GM18873 (cell line): Measurements from ENCODE around the gene CBX1.

Experiments used
- ATAC-seq: cut with Tn5 transposase; IDR thresholded peaks from one replicate; pipeline ENCODE4 v1.9.1; 2021; ENCODE audit warnings: mild to moderate bottlenecking, moderate library complexity, moderate number of reproducible peaks; ENCODE audit not compliant: unreplicated experiment, low FRiP score

CBX1 gene

DNA sequence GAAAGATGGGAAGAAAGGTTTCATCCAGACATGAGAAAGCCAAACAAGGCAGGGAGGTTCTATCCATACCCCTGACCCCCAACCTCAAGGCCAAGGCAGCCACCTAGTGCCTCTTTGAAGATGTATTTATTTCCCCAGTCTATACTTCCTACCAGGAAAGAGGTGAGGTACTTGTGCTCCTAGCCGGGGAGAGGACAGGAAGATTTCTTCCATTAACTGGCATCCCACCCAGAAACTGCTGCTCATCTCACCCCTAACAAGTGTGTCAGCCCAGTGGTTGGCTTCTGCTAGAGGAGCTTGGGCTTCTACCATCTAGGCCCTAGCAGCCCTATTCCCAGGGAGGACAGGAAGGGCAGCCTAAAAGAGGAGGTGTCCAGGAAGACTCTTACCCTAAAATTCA lies 72.5 kb downstream of the CBX1 start:
- ATAC-seq, result no peak

DNA sequence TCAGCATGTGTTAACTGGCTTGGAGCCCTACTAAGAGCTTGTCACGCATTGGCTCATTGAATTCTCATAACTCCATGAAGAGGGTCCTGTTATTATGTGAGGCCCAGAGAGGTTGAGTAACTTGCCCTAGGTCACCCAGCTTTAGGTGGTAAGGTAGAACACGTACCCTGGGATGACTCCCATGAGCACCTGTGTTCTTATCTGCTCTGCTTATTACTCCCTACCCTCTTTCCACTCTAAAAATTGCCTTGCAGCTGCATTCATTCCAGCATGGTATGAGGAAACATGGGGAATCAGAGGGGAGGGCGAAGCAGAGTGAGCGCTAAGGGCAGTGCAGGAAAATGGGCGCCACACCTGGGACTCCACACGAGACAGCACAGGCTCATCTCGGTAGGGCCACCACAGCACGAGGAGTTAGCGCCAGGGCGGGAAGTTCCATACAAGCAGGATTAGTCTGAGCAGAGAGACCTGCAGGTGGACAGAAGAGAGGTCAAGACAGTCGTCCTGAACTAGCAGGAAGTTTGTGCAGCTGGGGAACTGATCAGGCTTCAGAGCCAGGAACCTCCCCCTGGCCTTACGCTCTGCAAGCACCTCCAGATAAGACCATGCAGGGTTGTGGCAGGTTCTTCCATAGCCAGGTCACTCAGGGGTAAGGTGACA lies 73.8 kb downstream of the CBX1 start:
- no peak for ATAC-seq

GRCh38 chr17:48026502-48027321 lies 74.6 kb downstream of the CBX1 start:
- ATAC-seq, result no peak

DNA sequence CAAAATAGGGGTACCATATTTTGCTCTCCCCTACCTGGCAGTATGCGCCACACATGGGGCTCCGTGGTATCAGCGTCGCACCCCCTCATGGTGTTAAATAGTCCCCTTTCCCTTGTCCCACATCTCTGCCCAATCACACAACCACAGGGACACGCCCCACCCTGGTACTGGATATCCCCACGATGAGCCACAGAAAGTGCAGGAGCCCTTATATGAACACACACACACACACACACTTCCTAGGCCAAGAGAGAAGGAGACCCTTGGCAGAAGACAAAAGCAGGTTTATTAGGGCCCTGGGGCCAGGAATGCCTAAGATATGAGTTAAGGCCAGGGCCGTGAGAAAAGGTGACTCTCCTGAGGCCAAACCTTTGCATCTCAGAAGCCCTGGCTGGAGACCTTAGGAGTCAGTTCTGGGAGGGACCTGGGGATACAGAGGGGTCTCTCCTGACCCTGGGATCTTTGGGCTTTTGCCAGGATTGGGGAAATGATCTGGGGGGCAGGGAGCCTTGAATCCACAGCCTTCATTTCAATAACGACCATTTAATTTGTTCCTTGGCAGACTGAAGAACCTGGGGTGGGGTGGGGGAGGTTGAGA lies 75.3 kb downstream of the CBX1 start:
- no peak for ATAC-seq

- peak; percentile 83 for ATAC-seq
Observed at GRCh38 chr17:48025040-48025903, 76.0 kb downstream of the CBX1 start.

DNA sequence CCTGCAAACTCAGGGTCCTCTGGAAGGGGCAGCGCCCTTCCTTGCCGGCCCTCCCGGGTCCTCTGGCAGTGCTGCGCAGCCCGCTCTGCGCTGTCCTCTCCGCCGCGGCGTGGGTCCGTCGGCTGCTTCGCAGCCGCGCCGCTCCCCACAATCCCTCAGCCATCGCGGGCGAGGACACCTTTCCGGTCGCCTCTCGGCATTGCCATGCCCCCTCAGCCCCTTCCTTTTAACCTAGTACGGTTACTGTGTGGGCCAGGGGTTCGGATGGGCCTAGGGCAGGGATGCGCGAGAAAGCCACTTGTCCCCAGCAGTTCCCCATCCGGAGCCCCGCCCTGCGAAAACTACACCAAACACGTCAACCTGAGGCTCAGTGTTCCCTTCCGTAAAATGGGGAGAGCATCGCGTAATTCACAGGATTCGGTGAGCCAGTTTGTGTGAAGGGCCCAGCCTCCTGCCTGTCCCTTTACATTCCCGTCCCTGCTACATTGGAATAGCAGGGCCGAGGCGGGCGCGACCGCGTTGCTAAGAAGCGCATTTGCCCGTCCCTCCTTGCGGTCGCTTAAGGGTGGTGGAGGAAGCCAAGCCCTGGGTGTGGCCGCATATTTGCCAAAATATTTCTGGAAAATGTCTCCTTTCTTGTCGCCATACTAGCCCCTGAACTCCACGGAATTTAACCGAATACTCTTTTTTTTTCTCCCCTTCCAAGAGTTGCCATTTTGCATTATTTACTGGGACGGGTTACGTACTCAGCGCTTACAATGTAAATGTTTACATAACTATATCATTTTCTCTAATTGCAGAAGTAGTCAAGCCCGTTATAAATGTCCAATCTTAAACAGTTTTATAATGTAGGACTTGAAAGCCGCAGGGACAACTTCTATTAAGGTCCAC lies 76.9 kb downstream of the CBX1 start:
- no peak for ATAC-seq

- ATAC-seq, result no peak
Observed at GRCh38 chr17:48023400-48024148, 77.7 kb downstream of the CBX1 start.

DNA sequence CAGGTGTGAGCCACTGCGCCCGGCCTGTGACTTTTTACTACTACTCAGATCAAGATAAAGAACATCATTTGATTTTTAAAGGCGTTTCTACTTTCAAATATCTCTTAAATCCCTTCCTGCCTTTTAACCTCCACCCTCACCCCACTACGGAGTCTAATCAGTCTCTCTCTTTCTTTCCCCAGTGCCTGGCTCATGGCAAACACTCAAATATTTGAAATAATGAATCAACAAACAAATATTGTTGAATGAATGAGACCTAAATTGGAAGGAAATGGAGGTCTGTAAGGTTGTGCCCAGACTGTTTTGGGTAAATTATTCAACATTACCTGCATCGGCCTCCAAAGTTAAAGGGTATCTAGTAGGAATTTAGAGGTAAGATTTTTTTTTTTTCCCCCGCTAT lies 78.4 kb downstream of the CBX1 start:
- ATAC-seq, result no peak

- ATAC-seq, result no peak
Observed at GRCh38 chr17:48021934-48022333, 79.3 kb downstream of the CBX1 start.
